ENCODE measurements around the gene DIO3.

DIO3 gene

GRCh38 chr14:101535232-101535631 is 26.1 kb upstream of the DIO3 start:
- no peak for TF ChIP-seq SUZ12 (IDR thresholded peaks at IDR 0.05; ENCODE audit: extremely low read depth, insufficient read depth, insufficient read length)
- no peak for TF ChIP-seq YY1 (IDR thresholded peaks at IDR 0.05; ENCODE audit: insufficient read depth, insufficient read length)
- no peak overlapping the region for H3K9ac ChIP-seq (ENCODE audit: insufficient read length, low read depth)
- no peaks in the 10 kb centered on the region for H3K36me3 ChIP-seq (ENCODE audit: insufficient read depth, insufficient read length, low read length)
- no peak for DNase-seq (ENCODE audit: low read depth, low spot score)
- H3K4me3 ChIP-seq (ENCODE audit: insufficient read length, low read depth): no peak overlapping the region
- no peaks in the 10 kb centered on the region for H3K9me3 ChIP-seq (ENCODE audit: insufficient read depth, low read length)
- H3K4me1 ChIP-seq (ENCODE audit: insufficient read depth, insufficient read length): peaks cover 4% of the 10 kb centered on the region
- H3K27me3 ChIP-seq (ENCODE audit: insufficient read depth, insufficient read length): no peaks in the 10 kb centered on the region

- Histone ChIP-seq H3K9ac (ENCODE audit: insufficient read length, low read depth) (no peak overlapping the region), H3K4me3 (ENCODE audit: insufficient read length, low read depth) (no peak overlapping the region)
Observed at GRCh38 chr14:101535701-101536207, 25.5 kb upstream of the DIO3 start.

GRCh38 chr14:101537286-101537685 is 24.0 kb upstream of the DIO3 start:
- Histone ChIP-seq H3K9me3 (ENCODE audit: insufficient read depth, low read length) (no peaks in the 10 kb centered on the region), H3K4me1 (ENCODE audit: insufficient read depth, insufficient read length) (peaks cover 8% of the 10 kb centered on the region), H3K4me3 (ENCODE audit: insufficient read length, low read depth) (no peak overlapping the region), H3K9ac (ENCODE audit: insufficient read length, low read depth) (no peak overlapping the region), H3K36me3 (ENCODE audit: insufficient read depth, insufficient read length, low read length) (no peaks in the 10 kb centered on the region), H3K27me3 (ENCODE audit: insufficient read depth, insufficient read length) (no peaks in the 10 kb centered on the region)
- TF ChIP-seq ZNF274 (IDR thresholded peaks at IDR 0.05; ENCODE audit: low read depth, low read length) (no peak), SUZ12 (IDR thresholded peaks at IDR 0.05; ENCODE audit: extremely low read depth, insufficient read depth, insufficient read length) (no peak), YY1 (IDR thresholded peaks at IDR 0.05; ENCODE audit: insufficient read depth, insufficient read length) (no peak)
- DNase-seq (ENCODE audit: low read depth, low spot score): no peak

More at GRCh38 chr14:101535701-101536207, 25.5 kb upstream of the DIO3 start:
- Histone ChIP-seq H3K27me3 (ENCODE audit: insufficient read depth, insufficient read length) (no peaks in the 10 kb centered on the region), H3K4me1 (ENCODE audit: insufficient read depth, insufficient read length) (peaks cover 8% of the 10 kb centered on the region), H3K36me3 (ENCODE audit: insufficient read depth, insufficient read length, low read length) (no peaks in the 10 kb centered on the region), H3K9me3 (ENCODE audit: insufficient read depth, low read length) (no peaks in the 10 kb centered on the region)
- DNase-seq (ENCODE audit: low read depth, low spot score): no peak
- TF ChIP-seq ZNF274 (IDR thresholded peaks at IDR 0.05; ENCODE audit: low read depth, low read length) (no peak), SUZ12 (IDR thresholded peaks at IDR 0.05; ENCODE audit: extremely low read depth, insufficient read depth, insufficient read length) (no peak), YY1 (IDR thresholded peaks at IDR 0.05; ENCODE audit: insufficient read depth, insufficient read length) (no peak)

GRCh38 chr14:101538878-101539277 is 22.4 kb upstream of the DIO3 start:
- no peak for DNase-seq (ENCODE audit: low read depth, low spot score)
- Histone ChIP-seq H3K9ac (ENCODE audit: insufficient read length, low read depth) (no peak overlapping the region), H3K9me3 (ENCODE audit: insufficient read depth, low read length) (no peaks in the 10 kb centered on the region), H3K4me3 (ENCODE audit: insufficient read length, low read depth) (no peak overlapping the region), H3K27me3 (ENCODE audit: insufficient read depth, insufficient read length) (no peaks in the 10 kb centered on the region), H3K36me3 (ENCODE audit: insufficient read depth, insufficient read length, low read length) (no peaks in the 10 kb centered on the region), H3K4me1 (ENCODE audit: insufficient read depth, insufficient read length) (peaks cover 8% of the 10 kb centered on the region)
- no peak for TF ChIP-seq ZNF274 (IDR thresholded peaks at IDR 0.05; ENCODE audit: low read depth, low read length)
- TF ChIP-seq SUZ12 (IDR thresholded peaks at IDR 0.05; ENCODE audit: extremely low read depth, insufficient read depth, insufficient read length): no peak
- TF ChIP-seq YY1 (IDR thresholded peaks at IDR 0.05; ENCODE audit: insufficient read depth, insufficient read length): no peak

GRCh38 chr14:101539880-101540279 is 21.4 kb upstream of the DIO3 start:
- no peaks in the 10 kb centered on the region for H3K27me3 ChIP-seq (ENCODE audit: insufficient read depth, insufficient read length)
- TF ChIP-seq YY1 (IDR thresholded peaks at IDR 0.05; ENCODE audit: insufficient read depth, insufficient read length): no peak
- TF ChIP-seq SUZ12 (IDR thresholded peaks at IDR 0.05; ENCODE audit: extremely low read depth, insufficient read depth, insufficient read length): no peak
- no peak for TF ChIP-seq ZNF274 (IDR thresholded peaks at IDR 0.05; ENCODE audit: low read depth, low read length)

GRCh38 chr14:101540481-101541462 is 20.5 kb upstream of the DIO3 start:
- Histone ChIP-seq H3K9me3 (ENCODE audit: insufficient read depth, low read length) (no peaks in the 10 kb centered on the region), H3K36me3 (ENCODE audit: insufficient read depth, insufficient read length, low read length) (no peaks in the 10 kb centered on the region), H3K9ac (ENCODE audit: insufficient read length, low read depth) (no peak overlapping the region), H3K4me1 (ENCODE audit: insufficient read depth, insufficient read length) (peaks cover 8% of the 10 kb centered on the region), H3K4me3 (ENCODE audit: insufficient read length, low read depth) (no peak overlapping the region), H3K27me3 (ENCODE audit: insufficient read depth, insufficient read length) (no peaks in the 10 kb centered on the region)
- no peak for DNase-seq (ENCODE audit: low read depth, low spot score)
- TF ChIP-seq ZNF274 (IDR thresholded peaks at IDR 0.05; ENCODE audit: low read depth, low read length): no peak
- no peak for TF ChIP-seq YY1 (IDR thresholded peaks at IDR 0.05; ENCODE audit: insufficient read depth, insufficient read length)
- no peak for TF ChIP-seq SUZ12 (IDR thresholded peaks at IDR 0.05; ENCODE audit: extremely low read depth, insufficient read depth, insufficient read length)

More at GRCh38 chr14:101539880-101540279, 21.4 kb upstream of the DIO3 start:
- DNase-seq (ENCODE audit: low read depth, low spot score): no peak
- Histone ChIP-seq H3K9ac (ENCODE audit: insufficient read length, low read depth) (no peak overlapping the region), H3K9me3 (ENCODE audit: insufficient read depth, low read length) (no peaks in the 10 kb centered on the region), H3K4me1 (ENCODE audit: insufficient read depth, insufficient read length) (peaks cover 8% of the 10 kb centered on the region), H3K36me3 (ENCODE audit: insufficient read depth, insufficient read length, low read length) (no peaks in the 10 kb centered on the region), H3K4me3 (ENCODE audit: insufficient read length, low read depth) (no peak overlapping the region)

GRCh38 chr14:101542391-101542790 is 18.9 kb upstream of the DIO3 start:
- DNase-seq (ENCODE audit: low read depth, low spot score): no peak
- no peak for TF ChIP-seq ZNF274 (IDR thresholded peaks at IDR 0.05; ENCODE audit: low read depth, low read length)
- no peak for TF ChIP-seq YY1 (IDR thresholded peaks at IDR 0.05; ENCODE audit: insufficient read depth, insufficient read length)
- TF ChIP-seq SUZ12 (IDR thresholded peaks at IDR 0.05; ENCODE audit: extremely low read depth, insufficient read depth, insufficient read length): no peak
- H3K4me1 ChIP-seq (ENCODE audit: insufficient read depth, insufficient read length): peaks cover 8% of the 10 kb centered on the region
- no peaks in the 10 kb centered on the region for H3K27me3 ChIP-seq (ENCODE audit: insufficient read depth, insufficient read length)
- no peak overlapping the region for H3K4me3 ChIP-seq (ENCODE audit: insufficient read length, low read depth)
- H3K9me3 ChIP-seq (ENCODE audit: insufficient read depth, low read length): no peaks in the 10 kb centered on the region
- no peak overlapping the region for H3K9ac ChIP-seq (ENCODE audit: insufficient read length, low read depth)
- H3K36me3 ChIP-seq (ENCODE audit: insufficient read depth, insufficient read length, low read length): no peaks in the 10 kb centered on the region
